CD4-positive, alpha-beta T cell treated with Interleukin-6 for 4 hours (primary cell): ENCODE measurements around the gene NUFIP2.
"Not testable (repeated sequence)": the region's sequence is repeated elsewhere in the genome, so short reads cannot be mapped to it uniquely, and the experiment has no call there.

Source experiments
- DNase-seq: peaks from one replicate; pipeline ENCODE4 v3.0.0-alpha.2; 2020; ENCODE audit warnings: mixed read lengths

The NUFIP2 gene, protein sequence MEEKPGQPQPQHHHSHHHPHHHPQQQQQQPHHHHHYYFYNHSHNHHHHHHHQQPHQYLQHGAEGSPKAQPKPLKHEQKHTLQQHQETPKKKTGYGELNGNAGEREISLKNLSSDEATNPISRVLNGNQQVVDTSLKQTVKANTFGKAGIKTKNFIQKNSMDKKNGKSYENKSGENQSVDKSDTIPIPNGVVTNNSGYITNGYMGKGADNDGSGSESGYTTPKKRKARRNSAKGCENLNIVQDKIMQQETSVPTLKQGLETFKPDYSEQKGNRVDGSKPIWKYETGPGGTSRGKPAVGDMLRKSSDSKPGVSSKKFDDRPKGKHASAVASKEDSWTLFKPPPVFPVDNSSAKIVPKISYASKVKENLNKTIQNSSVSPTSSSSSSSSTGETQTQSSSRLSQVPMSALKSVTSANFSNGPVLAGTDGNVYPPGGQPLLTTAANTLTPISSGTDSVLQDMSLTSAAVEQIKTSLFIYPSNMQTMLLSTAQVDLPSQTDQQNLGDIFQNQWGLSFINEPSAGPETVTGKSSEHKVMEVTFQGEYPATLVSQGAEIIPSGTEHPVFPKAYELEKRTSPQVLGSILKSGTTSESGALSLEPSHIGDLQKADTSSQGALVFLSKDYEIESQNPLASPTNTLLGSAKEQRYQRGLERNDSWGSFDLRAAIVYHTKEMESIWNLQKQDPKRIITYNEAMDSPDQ

DNA sequence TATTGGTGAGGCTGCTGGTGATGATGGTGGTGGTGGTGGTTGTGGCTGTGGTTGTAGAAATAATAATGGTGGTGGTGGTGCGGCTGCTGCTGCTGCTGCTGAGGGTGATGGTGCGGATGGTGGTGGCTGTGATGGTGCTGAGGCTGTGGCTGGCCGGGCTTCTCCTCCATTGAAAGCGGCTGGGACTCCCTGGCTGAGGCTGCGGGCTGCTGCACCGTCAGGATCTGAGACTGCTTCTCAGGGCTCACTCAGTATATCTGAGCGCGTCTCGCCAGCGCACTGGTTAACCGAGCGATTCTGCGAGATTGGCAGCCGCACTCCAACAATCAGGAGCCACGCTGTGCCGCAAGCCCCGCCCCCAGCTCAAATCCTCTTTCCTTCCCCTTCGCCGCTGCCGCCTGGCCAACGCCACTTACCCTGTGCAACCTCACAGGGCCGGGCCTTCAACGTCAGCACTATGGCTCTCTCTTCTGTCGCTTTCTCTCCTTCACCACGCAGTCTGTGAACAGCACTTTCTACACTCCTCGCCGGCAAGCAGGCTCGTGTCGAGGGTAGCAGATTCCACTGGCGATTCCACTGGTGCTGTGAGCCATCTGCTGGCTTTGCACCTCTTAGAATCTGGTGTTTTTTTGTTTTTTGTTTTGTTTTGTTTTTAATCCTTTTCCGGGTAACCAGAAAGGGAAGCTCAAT lies at the start of gene NUFIP2:
Gene NUFIP2, minus strand, starts transcription at position 259 of the 690 bp plus-strand sequence. Its CDS starts 89 bp downstream, at position 170.
- peak; percentile 99 for DNase-seq

DNA sequence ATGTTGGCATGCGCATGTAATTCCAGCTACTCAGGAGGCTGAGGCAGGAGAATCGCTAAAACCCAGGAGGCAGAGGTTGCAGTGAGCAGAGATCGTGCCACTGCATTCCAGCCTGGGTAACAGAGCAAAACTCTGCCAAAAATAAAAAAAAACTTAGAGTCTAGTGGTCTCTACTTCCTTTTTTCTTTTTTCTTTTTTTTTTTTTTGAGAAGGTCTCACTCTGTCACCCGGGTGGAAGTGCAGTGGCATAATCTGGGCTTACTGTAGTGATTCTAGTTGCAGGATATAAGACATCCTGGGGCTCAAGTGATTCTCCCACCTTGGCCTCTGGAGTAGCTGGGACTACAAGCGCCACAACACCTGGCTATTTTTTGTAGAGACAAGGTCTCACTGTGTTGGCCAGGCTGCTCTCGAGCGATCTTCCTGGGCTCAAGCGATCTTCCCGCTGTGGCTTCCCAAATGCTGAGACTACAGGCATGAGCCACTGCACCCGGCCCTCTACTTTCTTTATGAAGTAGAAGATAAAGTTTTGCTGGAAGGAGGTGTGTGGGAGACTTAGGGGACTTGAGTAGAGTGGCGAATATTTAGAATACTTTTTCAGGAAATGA lies 48.3 kb upstream of the NUFIP2 start:
- no peak for DNase-seq

DNA sequence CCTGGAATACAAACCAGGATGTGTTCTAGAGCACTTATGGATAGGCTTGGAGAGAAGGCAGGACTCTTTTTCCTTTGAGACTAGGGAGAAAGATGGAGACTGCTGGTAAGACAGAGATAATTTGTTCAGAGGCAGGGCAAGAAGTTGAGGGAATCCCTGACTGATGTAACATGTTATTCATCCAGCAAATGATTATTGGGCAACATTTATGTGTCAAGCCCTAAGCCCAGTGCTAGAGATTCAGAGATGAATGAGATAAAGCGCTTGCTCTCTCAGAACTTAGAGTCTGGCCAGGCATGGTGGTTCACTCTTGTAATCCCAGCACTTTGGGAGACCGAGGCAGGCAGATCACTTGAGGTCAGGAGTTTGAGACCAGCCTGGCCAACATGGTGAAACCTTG lies 47.8 kb upstream of the NUFIP2 start:
- DNase-seq, result no peak

DNA sequence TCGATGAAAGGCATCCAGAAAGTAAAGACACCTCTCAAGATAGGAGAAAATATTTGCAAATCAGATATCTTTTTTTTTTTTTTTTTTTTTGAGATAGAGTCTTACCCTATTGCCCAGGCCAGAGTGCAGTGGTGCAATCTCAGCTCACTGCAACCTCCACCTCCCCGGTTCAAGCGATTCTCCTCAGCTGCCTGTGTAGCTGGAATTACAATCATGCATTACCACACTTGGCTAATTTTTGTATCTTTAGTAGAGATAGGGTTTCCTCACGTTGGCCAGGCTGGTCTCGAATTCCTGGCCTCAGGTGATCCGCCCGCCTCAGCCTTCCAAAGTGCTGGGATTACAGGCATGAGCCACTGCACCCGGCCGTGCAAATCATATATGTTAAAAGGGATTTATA lies 45.1 kb upstream of the NUFIP2 start:
- not testable (repeated sequence) for DNase-seq

DNA sequence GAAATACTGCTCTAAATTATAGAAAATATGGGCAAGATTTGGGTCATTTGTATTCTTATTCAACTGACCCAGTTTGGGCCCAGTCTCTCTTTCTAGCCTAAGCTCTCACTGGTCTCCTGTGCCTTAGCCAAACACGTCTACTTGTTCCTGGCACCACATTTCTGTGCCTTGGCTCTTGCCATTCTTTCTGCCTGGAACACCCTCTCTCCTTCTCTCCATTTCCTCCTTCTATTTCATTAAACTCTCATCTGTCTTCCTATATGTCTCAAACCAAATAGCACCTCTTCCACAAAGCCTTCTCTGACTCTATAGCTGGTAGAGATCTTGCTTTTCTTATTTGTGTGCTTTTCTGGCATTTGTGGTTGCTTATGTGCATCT lies 37.7 kb upstream of the NUFIP2 start:
- no peak for DNase-seq

DNA sequence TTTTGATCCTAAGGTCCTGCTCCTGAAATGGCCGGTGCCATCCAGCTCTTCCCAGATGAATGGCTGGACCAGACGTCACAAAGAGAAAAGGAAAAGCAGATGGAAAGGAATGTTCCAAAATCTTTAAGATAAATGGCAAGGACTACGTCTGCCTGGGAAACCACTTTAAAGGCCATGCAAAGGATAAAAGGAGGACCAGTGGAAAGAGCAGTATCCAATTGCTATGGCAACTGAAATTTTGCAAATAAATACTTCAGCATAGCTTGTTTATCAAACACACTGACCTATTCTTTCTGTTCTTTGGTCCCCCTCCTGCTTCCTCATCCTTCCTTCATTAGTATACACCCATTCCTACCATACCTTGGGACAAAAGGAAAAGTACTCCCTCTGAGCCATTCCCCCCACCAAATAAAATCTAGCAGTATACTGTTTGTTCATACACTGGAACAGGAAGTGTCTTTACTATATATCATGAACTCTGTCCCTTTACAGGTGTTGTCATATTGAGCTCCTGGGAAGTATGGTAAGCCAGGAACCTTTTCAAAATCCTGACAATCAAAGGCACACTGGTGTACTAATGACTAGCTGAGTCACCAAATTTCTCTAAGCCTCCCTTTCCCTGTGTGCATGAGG lies 37.2 kb upstream of the NUFIP2 start:
- no peak for DNase-seq

DNA sequence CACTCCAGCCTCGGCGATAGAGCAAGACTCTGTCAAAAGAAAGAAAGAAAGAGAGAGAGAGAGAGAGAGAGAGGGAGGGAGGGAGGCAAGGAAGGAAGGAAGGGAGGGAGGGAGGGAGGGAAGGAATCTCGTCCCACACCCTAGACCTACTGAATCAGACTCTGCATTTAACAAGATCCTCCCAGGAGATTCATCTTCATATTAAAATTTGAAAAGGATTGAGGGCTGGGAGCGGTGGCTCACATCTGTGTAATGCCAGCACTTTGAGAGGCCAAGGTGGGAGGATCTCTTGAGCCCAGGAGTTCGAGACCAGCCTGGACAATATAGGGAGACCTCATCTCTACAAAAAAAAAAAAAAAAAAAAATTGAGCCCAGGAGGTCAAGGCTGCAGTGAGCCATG lies 33.5 kb upstream of the NUFIP2 start:
- no peak for DNase-seq

DNA sequence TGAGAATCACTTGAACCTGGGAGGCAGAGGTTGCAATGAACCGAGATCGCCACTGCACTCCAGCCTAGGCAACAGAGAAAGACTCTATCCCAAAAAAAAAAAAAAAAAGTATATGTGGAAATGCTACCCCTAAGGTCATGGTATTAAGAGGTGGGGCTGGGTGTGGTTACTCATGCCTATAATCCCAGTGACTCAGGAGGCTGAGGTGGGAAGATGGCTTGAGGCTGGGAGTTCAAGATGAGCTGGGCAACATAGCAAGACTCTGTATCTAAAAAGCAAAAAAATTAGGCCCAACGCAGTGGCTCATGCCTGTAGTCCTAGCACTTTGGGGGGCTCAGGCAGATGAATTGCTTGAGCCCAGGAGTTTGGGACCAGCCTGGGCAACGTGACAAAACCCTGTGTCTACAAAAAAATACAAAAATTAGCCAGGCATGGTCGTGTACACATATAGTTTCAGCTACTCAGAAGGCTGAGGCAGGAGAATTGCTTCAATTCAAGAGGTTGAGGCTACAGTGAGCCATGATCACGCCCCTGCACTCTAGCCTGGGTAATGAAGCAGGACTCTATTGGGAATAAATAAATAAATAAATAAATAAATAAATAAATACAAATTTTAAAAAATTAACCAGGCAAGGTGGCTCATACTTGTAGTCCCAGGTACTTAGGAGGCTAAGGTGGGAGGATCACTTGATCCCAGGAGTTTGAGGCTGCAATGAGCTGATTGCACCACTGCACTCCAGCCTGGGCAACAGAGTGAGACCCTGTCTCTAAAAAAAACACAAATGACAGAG lies 32.3 kb upstream of the NUFIP2 start:
- no peak for DNase-seq

DNA sequence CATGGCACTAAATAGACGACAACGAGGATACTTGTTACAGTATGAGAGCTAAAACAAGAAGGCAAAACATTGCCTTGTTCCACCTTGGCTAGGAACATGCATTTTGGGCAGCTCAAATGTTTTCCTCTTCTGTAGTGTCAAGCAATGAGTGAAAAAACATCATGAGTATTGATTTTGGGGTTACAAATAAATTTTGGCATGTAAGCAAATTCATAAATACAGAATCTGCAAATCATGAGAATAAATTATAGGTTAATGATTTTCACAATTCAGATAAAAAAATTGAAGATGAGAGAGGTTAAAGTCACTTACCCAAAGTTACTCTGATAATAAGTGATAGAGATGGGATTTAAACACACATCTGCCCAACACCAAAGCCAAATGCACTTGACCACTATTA lies 28.4 kb upstream of the NUFIP2 start:
- no peak for DNase-seq

DNA sequence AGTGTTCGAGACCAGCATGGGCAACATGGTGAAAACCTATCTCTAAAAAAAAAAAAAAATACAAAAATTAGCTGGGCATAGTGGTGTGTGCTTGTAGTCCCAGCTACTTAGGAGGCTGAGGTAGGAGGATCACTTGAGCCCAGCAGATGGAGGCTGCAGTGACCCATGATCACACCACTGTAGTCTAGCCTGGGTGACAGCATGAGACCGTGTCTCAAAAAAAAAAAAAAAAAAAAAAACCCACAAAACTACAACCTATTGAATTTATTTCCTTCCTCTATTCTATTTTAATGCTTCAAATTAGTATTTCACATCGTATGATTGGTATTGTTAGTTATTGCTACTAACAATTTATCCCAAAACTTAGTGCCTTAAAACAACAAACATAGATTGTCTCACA lies 9.4 kb upstream of the NUFIP2 start:
- no peak for DNase-seq

DNA sequence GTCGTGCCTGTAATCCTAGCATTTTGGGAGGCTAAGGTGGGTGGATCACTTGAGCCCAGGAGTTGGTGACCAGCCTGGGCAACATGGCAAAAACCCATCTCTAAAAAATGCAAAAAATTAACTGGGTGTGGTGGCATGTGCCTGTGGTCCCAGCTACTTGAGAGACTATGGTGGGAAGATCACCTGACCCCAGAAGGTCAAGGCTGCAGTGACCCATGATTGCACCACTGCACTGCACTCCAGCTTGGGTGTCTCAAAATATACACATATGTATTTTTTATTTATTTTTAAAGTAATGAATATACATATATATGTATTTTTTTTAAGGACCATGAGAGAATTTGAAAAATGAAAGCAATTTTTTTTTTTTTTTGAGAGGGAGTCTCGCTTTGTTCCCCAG lies 5.1 kb upstream of the NUFIP2 start:
- no peak for DNase-seq

DNA sequence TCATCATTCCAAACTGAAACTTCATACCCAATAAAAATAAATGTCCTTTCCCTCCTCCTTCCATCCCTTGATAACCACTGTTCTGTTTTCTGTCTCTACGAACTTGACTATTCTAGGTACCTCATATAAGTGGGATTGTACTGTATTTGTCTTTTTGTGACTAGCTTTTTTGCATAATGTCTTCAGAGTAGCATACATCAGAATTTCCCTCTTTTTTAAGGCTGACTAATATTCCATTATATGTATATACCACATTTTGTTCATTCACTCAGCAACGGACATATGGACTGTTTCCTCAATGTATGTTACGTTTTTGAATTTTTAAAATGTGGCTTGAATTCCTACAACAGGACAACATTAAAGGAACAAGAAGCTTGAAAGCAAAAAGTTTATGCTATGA lies 1.5 kb upstream of the NUFIP2 start:
- DNase-seq, result no peak

DNA sequence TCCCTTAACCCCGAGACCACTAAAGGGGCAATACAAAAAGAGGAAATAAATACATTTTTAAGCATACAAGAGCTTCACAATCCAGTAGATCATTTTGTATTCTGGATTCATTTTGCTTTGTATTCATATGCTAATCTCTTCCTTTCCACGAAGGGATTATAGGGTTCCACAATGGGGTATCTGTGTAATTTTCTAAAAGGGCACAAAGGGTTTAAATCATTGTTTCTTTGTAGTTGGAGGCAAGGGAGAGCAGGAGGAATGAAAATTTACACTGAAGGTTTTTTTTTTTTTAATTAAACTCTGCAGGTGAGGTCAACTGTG lies 592 bp upstream of the NUFIP2 start:
- DNase-seq, result no peak

DNA sequence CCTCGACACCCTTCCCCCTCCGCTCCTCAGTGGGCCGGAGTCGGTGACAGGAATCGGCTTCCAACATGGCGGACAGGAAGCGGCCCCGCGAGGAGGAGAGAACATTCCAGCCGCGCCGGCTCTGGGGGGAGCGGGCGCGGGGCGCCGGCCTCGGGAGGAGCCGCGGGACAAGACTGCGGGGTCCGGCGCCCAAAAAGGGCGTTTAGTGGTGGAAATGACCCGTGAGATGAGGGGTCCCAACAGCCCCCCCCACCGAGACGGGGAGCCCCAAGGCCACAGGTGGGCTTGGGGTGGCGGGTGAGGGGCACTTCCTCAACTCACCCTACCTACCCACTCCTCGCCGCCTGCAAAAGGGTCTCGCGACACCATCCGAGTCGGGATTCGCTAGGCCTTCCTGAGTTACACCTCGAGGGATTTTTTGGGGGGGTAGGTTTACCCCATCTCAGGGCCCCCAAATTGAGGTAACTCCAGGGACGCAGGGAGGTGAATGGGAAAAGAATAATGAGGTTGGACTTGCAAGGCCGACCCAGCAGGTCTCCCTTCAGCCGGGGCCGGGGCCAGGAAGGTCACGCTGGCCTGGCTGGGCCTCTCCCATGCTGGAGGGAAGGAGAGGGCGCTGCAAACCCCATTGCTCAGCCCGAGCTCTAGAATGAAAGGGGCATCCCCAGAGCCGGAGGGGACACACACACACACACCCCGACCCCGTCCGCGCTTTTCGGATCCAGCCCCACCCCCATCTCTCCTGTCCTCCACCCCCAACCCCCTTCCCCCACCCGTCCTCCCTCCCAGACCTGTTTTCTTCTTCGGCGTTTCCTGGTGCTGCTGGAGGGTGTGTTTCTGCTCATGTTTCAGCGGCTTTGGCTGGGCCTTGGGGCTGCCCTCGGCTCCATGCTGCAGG lies 707 bp downstream of the NUFIP2 start:
- peak; percentile 62 for DNase-seq

DNA sequence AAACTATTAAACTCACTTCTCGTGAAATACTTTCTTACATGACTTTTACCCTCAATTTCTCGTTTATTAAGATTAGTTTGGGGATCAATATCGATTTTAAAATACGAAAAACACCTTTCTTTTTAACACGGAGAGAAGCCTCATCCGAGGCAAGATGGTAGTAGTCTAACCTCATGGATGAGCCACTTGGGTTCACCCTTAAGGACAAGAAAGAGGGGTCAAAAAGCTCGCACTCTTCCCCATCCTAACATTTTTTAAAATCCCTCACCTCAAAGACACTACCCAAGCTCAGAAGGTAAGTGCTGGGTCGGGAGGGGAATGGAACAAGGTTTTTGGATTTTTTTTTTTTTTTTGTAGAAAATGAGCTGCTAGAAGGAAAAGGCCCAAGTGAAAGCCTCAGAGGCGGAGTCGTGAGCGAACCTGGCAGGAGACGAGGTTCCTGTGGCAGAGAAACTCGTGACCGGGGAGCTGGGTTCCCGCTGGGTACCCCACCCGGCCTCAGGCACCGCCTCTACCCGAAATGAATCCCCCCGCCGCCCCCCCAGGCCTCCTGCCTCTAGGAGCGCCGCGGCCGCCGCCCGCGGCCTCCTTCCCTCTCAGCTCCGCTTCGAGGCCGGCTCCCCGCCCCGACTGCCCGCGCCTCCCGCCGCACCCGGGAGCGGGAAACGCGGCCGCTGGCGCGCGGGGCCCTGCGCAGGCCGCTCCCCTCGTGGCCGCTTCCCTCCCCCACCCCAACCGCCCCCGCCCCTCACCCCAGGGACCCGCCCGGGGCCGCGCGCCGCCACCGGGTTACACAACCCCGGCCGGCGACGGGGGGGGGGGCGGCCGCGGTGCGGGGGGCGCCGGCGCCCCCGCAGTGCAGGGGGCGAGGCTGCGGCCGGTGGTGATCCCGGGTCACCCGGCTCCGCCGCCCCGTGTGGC lies 1.6 kb downstream of the NUFIP2 start:
- peak; percentile 75 for DNase-seq

DNA sequence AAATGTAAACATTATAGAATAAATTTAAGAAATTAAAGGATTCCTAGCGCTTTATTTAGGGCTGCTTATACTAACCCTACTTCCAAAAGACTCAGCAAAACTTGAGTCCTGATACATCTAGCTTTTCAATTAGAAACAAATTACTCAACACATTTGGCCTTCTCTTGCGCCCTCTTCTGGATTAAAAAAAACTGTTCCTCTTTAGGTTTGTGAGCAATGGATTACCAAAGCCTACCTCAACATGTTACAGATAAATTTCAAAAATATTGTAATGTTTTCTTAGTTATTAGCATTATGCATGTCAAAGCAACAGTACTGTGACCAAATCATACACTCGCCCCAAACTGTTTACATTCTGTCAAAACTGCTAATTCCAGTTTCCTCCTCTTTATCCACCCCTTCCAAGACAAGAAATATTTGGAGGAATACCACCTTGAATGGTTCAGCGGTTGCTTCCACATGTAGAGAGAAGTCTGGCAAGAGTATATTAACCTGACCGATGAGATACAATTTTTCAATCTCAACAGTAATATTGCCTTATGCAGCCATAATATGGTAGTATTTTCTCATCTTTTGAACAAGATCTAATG lies 2.7 kb downstream of the NUFIP2 start:
- peak; percentile 16 for DNase-seq

DNA sequence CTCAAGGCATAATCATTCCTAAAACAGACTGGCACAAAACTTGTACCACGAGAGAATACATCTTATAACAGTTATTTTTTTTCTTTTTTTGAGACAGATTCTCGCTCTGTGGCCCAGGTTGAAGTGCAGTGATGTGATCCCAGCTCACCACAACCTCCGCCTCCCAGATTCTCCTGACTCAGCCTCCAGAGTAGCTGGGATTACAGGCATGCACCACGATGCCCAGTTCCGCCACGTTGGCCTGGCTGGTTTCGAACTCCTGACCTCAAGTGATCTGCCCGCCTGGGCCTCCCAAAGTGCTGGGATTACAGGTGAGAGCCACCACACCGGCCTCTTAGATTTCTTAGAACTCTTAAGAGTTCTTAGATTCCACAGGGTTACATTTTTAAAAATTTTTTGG lies 4.1 kb downstream of the NUFIP2 start:
- DNase-seq, result no peak

DNA sequence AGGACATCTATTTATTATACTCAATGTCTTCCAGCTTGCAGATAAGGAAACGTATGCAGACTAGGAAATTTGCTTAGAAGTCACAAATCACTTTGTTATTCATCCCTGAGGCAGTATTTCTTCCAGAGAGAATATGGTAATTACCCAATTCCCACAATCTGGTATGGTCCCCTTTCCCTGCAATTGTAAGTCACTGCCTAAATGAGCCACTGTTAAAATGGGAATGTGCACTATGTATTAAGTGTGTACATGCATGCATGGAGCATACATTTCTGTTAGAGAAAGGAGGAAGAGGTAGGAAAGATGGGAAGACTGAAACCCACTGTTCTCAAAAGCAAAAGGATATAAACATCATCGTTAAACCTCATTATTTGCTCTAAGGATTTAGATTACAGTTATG lies 10.0 kb downstream of the NUFIP2 start:
- DNase-seq, result no peak

DNA sequence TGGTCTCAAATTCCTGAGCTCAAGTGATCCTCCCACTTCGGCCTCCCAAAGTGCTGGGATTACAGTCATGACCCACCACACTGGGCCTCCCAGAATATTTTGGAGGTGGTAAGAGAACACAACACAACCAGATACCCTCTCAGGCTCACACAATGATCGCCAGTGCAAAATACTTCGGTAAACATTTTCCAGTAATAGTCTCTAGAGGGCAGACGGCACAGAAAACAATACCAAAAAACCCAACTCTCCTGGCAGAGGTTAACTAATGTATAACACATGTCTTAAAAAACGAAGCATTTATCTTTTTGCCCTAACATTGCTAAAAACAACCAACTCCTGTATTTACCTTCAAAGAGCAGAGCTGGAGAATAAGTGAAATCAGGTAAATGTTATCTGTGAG lies 10.5 kb downstream of the NUFIP2 start:
- no peak for DNase-seq
